ENCODE measurements around the gene EGR1. TPM values are rescaled to one million over a fixed set of nuclear protein-coding genes. Genes with fewer than 3 reads are reported as not detected.

EGR1 gene
- 42.8 and 43.0 TPM in 2 replicates for total RNA-seq

DNA sequence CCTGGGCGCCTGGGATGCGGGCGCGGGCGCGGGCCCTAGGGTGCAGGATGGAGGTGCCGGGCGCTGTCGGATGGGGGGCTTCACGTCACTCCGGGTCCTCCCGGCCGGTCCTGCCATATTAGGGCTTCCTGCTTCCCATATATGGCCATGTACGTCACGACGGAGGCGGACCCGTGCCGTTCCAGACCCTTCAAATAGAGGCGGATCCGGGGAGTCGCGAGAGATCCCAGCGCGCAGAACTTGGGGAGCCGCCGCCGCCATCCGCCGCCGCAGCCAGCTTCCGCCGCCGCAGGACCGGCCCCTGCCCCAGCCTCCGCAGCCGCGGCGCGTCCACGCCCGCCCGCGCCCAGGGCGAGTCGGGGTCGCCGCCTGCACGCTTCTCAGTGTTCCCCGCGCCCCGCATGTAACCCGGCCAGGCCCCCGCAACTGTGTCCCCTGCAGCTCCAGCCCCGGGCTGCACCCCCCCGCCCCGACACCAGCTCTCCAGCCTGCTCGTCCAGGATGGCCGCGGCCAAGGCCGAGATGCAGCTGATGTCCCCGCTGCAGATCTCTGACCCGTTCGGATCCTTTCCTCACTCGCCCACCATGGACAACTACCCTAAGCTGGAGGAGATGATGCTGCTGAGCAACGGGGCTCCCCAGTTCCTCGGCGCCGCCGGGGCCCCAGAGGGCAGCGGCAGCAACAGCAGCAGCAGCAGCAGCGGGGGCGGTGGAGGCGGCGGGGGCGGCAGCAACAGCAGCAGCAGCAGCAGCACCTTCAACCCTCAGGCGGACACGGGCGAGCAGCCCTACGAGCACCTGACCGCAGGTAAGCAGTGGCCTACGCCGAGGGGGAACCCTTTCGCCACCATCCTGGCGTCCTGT, at the start of gene EGR1:
Gene EGR1 (plus strand): TSS at position 219 of the 864 bp plus-strand sequence. CDS start 283 bp downstream, at position 502.
- H3K4me1 Mint-ChIP-seq (ENCODE audit: low read depth), result peaks cover 41% of the 10 kb centered on the region
- no peaks in the 10 kb centered on the region for H3K9me3 Mint-ChIP-seq
- intact Hi-C loops (cut with micrococcal nuclease), result loop anchor here (1.0 to 10.0 kb wide), 10 partner anchors 15 to 937 kb away; partner anchors contain the start of genes CDC23, ETF1, FAM13B and HNRNPA0
- peak within 1 kb of the TSS; percentile 93 for H3K27ac Mint-ChIP-seq
- H3K27me3 Mint-ChIP-seq (ENCODE audit: insufficient read depth), result peaks cover 6% of the 10 kb centered on the region
- DNase-seq (ENCODE audit: low spot score), result peak; percentile 91
- H3K4me3 Mint-ChIP-seq, result peak within 1 kb of the TSS; percentile 83
- peaks cover 24% of the 10 kb centered on the region for H3K36me3 Mint-ChIP-seq (ENCODE audit: low read depth)

DNA sequence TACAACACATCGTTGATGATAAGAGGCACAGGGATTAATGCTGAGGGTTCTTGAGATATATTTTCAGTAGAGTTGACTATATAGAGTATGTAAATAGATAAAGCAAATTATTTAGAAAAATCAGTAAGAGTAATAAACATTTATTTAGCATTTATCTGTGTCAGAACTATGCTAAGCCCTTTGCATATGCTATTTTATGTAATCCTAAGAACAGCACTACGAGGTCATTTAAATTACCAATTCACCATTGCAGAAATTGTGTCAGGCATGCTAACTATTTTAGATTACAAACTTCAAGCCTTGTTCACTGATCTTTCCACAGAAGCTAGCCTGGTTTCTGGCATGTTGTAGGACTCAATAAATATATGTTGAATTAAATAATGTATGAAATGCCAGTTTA, 46.8 kb upstream of the EGR1 start:
- H3K36me3 Mint-ChIP-seq (ENCODE audit: low read depth), result peaks cover 34% of the 10 kb centered on the region

DNA sequence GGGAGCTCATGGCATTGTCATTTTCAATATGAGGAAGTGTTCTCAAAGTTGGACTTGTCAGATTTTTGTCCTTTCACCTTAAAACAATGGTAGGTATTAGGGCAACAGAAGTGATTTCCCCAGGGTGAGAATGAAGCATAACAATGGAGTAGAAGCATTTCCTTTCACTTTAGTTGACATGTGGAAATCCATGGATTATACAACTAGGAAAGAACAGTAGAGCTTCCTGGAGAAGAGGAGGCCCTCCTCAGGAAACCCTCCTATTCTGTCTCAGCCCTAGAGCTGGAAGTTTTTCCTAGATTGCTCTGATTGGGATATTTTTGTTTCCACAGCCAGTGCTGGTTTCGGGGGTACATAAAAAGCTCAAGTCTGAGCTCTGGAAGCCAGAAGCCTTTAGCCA, 40.2 kb upstream of the EGR1 start:
- Mint-ChIP-seq H3K27me3 (ENCODE audit: insufficient read depth) (no peaks in the 10 kb centered on the region), H3K27ac (no peak overlapping the region), H3K4me1 (ENCODE audit: low read depth) (no peaks in the 10 kb centered on the region), H3K4me3 (no peak overlapping the region), H3K36me3 (ENCODE audit: low read depth) (peaks cover 48% of the 10 kb centered on the region), H3K9me3 (no peaks in the 10 kb centered on the region)
- intact Hi-C loops (cut with micrococcal nuclease), result no loop called here
- no peak for DNase-seq (ENCODE audit: low spot score)

More for the DNA sequence above, 46.8 kb upstream of the EGR1 start:
- no peak overlapping the region for H3K4me3 Mint-ChIP-seq
- H3K4me1 Mint-ChIP-seq (ENCODE audit: low read depth), result no peaks in the 10 kb centered on the region
- H3K9me3 Mint-ChIP-seq, result no peaks in the 10 kb centered on the region
- intact Hi-C loops (cut with micrococcal nuclease), result no loop called here
- no peak overlapping the region for H3K27ac Mint-ChIP-seq
- no peaks in the 10 kb centered on the region for H3K27me3 Mint-ChIP-seq (ENCODE audit: insufficient read depth)
- DNase-seq (ENCODE audit: low spot score), result no peak

DNA sequence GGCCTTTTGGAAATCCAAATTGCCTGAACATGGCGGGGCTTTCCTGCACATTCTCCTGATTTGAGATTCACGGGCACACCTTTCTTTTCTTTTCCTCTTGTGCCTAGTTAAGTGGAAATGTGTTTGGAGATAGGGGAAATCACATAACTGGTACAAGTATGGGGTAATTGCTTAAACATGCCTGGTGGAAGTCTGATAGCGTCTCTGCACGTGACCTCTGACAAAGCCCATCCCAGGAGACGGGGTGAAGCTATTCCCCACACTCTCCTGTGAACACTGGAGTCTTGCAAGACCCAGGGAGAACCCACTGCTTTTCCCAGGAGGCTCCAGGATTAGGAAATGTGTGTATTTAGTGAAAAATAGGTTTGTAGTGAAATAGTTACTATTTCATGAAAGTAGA, 29.3 kb upstream of the EGR1 start:
- no peak for DNase-seq (ENCODE audit: low spot score)
- no peak overlapping the region for H3K27ac Mint-ChIP-seq
- no peak overlapping the region for H3K4me3 Mint-ChIP-seq
- H3K27me3 Mint-ChIP-seq (ENCODE audit: insufficient read depth), result peaks cover 6% of the 10 kb centered on the region
- H3K4me1 Mint-ChIP-seq (ENCODE audit: low read depth), result peaks cover 13% of the 10 kb centered on the region
- intact Hi-C loops (cut with micrococcal nuclease), result no loop called here
- no peaks in the 10 kb centered on the region for H3K9me3 Mint-ChIP-seq
- peaks cover 27% of the 10 kb centered on the region for H3K36me3 Mint-ChIP-seq (ENCODE audit: low read depth)

DNA sequence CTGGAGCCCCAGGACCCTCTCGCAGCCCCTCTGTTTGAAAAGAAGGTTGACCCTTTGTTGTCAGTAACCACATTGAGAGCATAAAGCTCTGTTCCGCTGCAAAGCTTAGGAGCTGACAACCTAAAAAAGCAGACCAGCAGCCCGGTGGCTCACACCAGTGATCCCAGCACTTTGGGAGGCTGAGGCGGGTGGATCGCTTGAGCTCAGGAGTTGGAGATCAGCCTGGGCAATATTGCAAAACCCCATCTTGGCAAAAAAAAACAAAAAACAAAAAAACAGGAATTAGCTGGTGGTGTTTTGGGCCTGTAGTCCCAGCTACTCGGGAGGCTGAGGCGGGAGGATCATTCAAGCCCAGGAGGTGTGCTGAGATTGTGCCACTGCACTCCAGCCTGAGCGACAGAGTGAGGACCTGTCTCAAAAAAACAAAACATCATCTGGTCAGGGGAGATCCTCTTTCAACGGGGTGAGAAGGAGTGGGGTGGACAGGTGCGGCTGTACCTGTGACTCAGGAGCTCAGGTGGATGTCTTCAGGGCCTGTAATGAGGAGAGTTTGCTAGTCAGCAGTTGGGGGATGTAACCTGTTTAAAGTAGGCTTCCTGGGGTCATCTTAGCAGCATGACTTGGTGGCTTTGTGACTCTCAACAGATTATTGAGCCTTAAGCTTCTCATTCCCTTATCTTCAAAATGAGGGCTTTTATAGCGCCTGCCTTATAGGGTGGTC, 27.1 kb upstream of the EGR1 start:
- H3K27ac Mint-ChIP-seq, result peak overlapping the region; percentile 67

DNA sequence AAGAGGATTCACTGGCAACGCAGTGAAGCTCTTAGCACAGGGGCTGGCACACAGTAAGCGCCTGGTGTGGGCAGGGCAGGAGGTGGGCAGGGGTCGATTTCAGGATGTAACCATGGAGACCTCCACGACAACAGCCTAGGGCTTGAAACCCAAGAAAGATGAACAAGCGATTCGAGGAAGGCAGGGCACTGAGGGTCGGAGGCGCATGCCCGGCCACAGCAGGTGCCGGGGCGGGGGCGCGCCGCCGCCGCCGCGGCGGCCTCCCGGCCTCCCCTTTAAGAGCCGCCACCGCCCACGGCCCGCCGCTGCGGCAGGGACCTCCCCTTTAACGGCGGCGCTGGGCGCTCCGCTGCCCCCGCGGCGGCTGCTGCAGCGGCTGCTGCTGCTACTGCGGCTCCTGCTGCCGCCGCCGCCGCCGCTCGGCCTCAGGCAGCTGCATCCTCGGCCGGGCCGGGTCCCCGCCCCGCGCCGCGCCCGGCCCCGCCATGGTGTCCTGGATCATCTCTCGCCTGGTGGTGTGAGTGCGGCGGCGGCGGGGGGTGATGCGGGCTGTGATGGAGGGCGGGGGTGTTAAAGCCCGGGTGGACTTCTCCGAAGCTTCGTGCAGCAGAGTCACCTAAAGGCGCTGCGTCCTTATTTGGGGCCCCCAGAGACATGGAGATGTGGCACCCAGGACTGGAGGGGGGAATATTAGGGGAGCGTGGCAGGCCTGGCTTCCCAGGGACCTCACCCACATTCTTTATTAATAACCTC, 26.4 kb upstream of the EGR1 start, which contains the start of gene REEP2:
Gene REEP2 (plus strand): TSS at position 334 of the 753 bp plus-strand sequence. CDS start 152 bp downstream, at position 486.
- Mint-ChIP-seq H3K4me3 (peak within 1 kb of the TSS; percentile 77), H3K4me1 (ENCODE audit: low read depth) (peaks cover 13% of the 10 kb centered on the region), H3K27me3 (ENCODE audit: insufficient read depth) (peaks cover 6% of the 10 kb centered on the region), H3K9me3 (no peaks in the 10 kb centered on the region), H3K36me3 (ENCODE audit: low read depth) (peaks cover 20% of the 10 kb centered on the region), H3K27ac (peak within 1 kb of the TSS; percentile 67)
- intact Hi-C loops (cut with micrococcal nuclease), result loop anchor here (1.0 kb wide), 7 partner anchors 11 to 964 kb away; partner anchors contain the start of genes BRD8, ETF1 and FAM13B
- peak; percentile 53 for DNase-seq (ENCODE audit: low spot score)

More for the DNA sequence above, 27.1 kb upstream of the EGR1 start:
- Mint-ChIP-seq H3K36me3 (ENCODE audit: low read depth) (peaks cover 20% of the 10 kb centered on the region), H3K4me1 (ENCODE audit: low read depth) (peaks cover 13% of the 10 kb centered on the region), H3K4me3 (peak overlapping the region; percentile 75), H3K9me3 (no peaks in the 10 kb centered on the region), H3K27me3 (ENCODE audit: insufficient read depth) (peaks cover 6% of the 10 kb centered on the region)
- no peak for DNase-seq (ENCODE audit: low spot score)
- intact Hi-C loops (cut with micrococcal nuclease), result no loop called here

DNA sequence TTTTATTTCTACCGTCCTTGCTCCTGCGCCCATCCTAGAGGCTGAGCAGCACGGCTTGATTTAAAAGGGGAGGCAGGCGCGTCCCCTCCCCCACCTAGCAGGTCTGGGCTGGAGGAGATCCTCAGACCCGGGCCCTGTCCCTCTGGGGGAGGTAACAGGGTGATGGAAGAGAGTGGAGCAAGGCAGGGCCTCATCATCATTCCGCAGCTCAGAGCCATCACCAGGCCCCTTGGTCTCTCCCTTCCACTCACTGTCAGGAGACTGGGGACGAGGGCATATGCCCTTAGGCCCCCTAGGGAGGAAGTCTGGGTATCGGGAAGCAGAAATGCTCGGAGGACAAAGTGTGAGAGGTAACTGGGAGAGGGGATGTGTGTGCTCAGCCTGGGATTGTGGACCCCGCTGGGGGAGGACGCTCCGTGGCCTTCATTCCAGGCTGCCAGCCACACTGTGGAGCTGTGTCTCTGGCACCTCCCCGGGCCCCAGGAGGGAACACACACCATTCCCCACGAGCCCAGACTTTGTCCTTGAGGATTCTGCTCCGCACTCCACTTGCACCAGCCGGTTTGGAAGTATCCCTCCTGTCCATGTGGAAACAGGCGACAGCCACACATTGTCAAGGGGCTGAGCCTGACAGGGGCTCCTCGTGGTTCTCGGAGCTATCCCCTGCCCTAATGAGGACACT, 25.7 kb upstream of the EGR1 start:
- intact Hi-C loops (cut with micrococcal nuclease), result loop anchor here (1.0 kb wide), 7 partner anchors 11 to 964 kb away; partner anchors contain the start of genes BRD8, ETF1 and FAM13B
- H3K36me3 Mint-ChIP-seq (ENCODE audit: low read depth), result peaks cover 19% of the 10 kb centered on the region
- DNase-seq (ENCODE audit: low spot score), result no peak
- no peaks in the 10 kb centered on the region for H3K9me3 Mint-ChIP-seq
- H3K4me3 Mint-ChIP-seq, result peak overlapping the region; percentile 77
- no peak overlapping the region for H3K27ac Mint-ChIP-seq
- peaks cover 6% of the 10 kb centered on the region for H3K27me3 Mint-ChIP-seq (ENCODE audit: insufficient read depth)
- peaks cover 13% of the 10 kb centered on the region for H3K4me1 Mint-ChIP-seq (ENCODE audit: low read depth)

DNA sequence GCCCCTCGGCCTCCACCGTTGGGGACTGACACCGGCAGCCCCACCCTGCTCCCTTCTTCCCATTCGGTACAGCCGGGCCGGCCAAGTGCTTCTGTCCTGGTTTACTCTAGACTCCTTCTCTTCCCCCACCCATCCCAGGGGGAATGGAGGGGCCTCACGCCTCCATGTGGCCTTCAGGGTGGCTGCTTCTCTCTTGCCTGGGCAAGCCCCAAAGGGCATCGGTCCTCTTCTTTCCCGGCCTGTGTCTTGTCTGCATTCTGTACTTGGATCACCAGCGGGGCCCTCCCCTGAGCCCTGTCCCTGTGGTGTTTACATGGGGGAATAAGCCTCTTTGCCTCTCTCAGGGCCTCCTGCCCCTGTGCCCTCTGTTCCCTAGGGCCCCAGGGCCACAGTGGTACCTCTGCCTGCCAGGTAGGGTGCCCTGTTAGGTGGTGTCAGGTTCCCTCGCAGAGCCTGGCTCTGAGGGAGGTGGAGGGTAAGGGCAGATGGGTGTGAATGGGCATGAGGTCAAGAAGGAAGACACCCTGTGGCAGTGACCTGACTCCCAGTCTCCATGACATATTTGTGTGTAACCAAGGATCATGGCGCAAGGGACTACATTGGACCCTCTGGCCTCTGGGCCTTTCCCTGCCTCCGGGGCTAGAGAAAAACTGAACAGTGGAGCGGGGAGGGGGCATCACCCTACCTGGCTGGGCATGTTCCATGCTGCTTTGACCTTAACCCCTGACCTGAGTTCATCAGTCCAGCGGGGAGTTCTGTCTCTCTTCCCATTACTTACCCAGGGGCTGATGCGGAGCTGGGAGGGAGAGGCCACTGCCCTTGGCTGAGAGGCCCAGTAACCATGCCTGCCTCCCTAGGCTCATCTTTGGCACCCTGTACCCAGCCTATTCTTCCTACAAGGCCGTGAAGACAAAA, 24.9 kb upstream of the EGR1 start:
- Mint-ChIP-seq H3K27ac (no peak overlapping the region), H3K36me3 (ENCODE audit: low read depth) (peaks cover 12% of the 10 kb centered on the region), H3K27me3 (ENCODE audit: insufficient read depth) (peaks cover 6% of the 10 kb centered on the region), H3K4me3 (peak overlapping the region; percentile 61), H3K4me1 (ENCODE audit: low read depth) (peaks cover 13% of the 10 kb centered on the region), H3K9me3 (no peaks in the 10 kb centered on the region)
- intact Hi-C loops (cut with micrococcal nuclease), result no loop called here
- no peak for DNase-seq (ENCODE audit: low spot score)

DNA sequence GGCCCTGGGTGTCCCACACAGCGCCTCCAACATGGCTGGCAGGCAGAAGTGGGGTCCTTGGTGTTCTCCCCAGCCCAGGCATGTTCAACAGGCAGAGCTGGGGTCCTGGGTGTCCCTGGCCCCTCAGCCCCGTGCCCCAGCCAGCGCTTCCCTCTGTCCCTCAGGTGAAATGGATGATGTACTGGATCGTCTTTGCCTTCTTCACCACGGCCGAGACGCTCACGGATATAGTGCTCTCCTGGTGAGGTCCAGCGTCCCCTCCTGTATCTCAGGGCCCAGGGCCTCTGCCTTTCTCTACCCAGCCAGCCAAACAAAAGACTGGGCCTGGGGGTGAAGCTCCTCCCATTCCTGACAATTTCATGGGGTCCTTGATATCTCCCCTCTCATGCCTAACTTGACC, 24.1 kb upstream of the EGR1 start:
- Mint-ChIP-seq H3K9me3 (no peaks in the 10 kb centered on the region), H3K36me3 (ENCODE audit: low read depth) (peaks cover 6% of the 10 kb centered on the region), H3K4me1 (ENCODE audit: low read depth) (peaks cover 13% of the 10 kb centered on the region), H3K27me3 (ENCODE audit: insufficient read depth) (peaks cover 6% of the 10 kb centered on the region), H3K27ac (no peak overlapping the region), H3K4me3 (no peak overlapping the region)
- intact Hi-C loops (cut with micrococcal nuclease), result no loop called here
- no peak for DNase-seq (ENCODE audit: low spot score)

DNA sequence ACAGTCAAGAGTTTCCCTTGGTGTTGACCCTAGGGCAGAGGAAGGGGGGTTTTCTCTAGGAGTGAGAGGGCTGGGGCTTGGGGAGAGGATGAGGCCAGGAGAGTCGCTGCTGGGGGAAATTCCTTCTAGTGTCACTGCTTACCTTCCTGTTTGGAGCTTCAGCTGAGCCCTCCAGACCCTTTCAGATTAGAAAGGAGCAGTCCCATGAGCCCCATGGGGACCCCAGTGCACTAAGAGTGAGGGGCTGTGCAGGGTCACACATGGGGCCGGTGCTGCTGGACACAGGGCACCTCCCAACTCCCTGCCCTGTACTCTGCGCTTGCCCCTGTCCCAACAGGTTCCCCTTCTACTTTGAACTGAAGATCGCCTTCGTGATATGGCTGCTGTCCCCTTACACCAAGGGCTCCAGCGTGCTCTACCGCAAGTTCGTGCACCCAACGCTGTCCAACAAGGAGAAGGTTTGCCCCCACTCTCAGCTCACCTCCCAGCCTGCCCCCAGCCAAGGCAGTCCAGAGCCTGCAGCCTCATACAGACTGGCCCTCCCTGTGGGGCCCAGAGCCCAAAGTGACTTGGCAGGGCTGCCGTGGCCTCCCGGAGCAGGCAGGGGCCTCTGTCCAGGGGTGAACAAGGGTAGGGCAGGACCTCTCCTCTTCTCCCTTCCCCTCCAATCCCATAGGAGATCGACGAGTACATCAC, 21.1 kb upstream of the EGR1 start:
- no peak overlapping the region for H3K27ac Mint-ChIP-seq
- no peaks in the 10 kb centered on the region for H3K9me3 Mint-ChIP-seq
- DNase-seq (ENCODE audit: low spot score), result no peak
- H3K27me3 Mint-ChIP-seq (ENCODE audit: insufficient read depth), result peaks cover 5% of the 10 kb centered on the region
- peaks cover 4% of the 10 kb centered on the region for H3K4me1 Mint-ChIP-seq (ENCODE audit: low read depth)
- intact Hi-C loops (cut with micrococcal nuclease), result no loop called here
- H3K36me3 Mint-ChIP-seq (ENCODE audit: low read depth), result no peaks in the 10 kb centered on the region
- H3K4me3 Mint-ChIP-seq, result no peak overlapping the region

Measured in activated T-helper 1 cell treated with anti-CD3 and anti-CD28 coated beads, Interleukin-12 subunit alpha, Interleukin-12 subunit beta, Interleukin-2, Interleukin-4 antibody, amounts not matched to agents 30 ng/mL and 10 ng/mL and 1 ng/mL, durations not matched to agents 14 hours and 24 hours and 36 hours (primary cell).